GM21717 (cell line): ENCODE results near the gene RNU7-1.

Experiments
- ATAC-seq: cut with Tn5 transposase; IDR thresholded peaks from one replicate; pipeline ENCODE4 v1.9.1; 2021; ENCODE audit warnings: mild to moderate bottlenecking, moderate library complexity; ENCODE audit not compliant: unreplicated experiment

RNU7-1 gene

DNA sequence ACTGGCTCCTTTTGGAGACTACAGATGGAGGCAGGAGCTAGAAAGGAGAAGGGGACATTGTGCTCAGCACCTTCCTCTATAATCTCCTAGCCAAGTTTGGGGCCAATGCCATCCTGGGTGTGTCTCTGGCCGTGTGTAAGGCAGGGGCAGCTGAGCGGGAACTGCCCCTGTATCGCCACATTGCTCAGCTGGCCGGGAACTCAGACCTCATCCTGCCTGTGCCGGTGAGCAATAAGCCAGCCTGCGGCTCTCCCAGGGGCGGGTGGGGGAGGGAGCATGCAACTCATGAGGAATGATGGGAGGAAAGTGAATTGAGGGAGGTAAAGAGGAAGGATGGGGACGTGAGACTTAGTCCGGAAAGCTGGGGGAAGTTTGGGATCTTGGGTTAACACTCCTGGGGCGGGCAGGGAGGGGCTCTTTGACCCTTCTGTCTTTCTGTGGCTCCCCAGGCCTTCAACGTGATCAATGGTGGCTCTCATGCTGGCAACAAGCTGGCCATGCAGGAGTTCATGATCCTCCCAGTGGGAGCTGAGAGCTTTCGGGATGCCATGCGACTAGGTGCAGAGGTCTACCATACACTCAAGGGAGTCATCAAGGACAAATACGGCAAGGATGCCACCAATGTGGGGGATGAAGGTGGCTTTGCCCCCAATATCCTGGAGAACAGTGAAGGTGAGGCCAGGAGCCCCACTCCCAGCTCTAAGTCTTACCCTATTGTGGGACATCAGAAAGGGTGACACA, 26.0 kb upstream of the RNU7-1 start:
- no peak for ATAC-seq

DNA sequence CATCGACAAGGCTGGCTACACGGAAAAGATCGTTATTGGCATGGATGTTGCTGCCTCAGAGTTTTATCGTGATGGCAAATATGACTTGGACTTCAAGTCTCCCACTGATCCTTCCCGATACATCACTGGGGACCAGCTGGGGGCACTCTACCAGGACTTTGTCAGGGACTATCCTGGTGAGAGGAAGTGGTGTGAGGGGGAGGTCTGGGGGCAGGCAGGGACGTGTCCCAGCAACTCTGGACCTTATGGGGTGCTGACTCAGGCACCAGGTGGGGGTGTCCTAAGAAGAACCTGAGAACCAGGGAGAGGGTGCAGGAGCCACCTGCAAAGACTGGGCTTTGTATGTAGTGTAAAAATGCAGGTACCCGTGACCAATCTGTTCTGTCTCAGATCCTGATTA, 24.0 kb upstream of the RNU7-1 start:
- ATAC-seq = no peak

DNA sequence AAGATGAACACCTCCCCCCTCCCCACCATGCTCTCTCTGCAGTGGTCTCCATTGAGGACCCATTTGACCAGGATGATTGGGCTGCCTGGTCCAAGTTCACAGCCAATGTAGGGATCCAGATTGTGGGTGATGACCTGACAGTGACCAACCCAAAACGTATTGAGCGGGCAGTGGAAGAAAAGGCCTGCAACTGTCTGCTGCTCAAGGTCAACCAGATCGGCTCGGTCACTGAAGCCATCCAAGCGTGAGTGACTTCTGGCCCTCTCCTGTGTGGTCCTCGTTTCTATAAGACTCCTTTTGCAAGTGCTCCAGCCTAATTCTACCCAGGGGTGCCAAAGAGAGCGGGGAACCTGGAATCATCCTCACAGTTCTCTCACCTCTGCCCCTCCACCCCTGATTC, 22.1 kb upstream of the RNU7-1 start:
- ATAC-seq = no peak

DNA sequence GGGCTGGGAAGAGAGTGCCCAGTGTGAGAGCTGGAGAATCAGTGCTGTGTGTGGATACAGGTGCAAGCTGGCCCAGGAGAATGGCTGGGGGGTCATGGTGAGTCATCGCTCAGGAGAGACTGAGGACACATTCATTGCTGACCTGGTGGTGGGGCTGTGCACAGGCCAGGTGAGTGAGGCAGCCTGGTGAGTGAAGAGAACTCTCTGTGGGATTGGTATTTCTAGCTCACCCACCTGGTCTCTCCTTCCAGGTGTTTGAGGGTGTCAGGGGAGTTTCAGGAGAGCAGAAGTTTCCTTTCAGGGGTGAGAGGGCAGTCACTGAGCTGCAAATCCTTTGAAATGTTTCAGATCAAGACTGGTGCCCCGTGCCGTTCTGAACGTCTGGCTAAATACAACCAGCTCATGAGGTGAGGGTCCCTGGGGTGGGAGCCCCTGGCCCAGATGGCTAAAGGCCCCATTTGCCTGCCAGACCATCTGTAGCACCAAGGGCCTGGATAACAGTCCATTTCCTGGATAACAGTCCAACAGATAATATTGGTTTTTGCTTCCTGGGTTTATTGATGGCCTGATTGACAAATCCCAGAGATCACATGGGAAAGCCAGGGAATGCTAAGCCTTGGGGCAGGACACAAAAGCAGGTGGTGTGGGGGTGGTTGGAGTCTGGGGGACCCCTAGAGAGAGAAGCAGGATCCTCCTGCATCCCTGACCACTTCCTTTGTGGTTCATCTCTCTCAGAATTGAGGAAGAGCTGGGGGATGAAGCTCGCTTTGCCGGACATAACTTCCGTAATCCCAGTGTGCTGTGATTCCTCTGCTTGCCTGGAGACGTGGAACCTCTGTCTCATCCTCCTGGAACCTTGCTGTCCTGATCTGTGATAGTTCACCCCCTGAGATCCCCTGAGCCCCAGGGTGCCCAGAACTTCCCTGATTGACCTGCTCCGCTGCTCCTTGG, 21.3 kb upstream of the RNU7-1 start:
- no peak for ATAC-seq

DNA sequence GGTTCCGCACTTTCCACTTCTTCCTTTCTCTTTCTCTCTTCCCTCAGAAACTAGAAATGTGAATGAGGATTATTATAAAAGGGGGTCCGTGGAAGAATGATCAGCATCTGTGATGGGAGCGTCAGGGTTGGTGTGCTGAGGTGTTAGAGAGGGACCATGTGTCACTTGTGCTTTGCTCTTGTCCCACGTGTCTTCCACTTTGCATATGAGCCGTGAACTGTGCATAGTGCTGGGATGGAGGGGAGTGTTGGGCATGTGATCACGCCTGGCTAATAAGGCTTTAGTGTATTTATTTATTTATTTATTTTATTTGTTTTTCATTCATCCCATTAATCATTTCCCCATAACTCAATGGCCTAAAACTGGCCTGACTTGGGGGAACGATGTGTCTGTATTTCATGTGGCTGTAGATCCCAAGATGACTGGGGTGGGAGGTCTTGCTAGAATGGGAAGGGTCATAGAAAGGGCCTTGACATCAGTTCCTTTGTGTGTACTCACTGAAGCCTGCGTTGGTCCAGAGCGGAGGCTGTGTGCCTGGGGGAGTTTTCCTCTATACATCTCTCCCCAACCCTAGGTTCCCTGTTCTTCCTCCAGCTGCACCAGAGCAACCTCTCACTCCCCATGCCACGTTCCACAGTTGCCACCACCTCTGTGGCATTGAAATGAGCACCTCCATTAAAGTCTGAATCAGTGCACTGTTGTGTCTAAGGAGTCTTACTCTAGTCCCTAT, 20.4 kb upstream of the RNU7-1 start:
- no peak for ATAC-seq

DNA sequence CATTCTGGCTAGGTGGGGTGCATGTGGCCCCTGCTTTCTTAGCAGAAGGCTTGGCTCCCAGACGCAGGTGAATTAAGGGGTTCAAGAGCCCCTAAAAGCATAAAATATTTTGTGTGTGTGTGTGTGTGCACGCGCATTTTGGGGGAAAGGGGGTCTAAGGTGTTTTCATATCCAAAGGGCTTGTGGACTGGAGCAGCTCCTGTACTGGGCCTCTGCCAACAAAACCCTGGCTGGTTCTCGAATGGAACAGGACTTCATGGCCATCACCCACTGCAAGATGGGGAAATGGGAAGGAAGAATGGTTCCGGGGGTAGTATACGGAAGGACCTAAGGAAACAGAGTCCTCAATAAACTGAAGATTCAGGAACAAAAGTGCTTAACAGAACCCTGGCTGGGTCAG, 19.8 kb upstream of the RNU7-1 start:
- no peak for ATAC-seq

DNA sequence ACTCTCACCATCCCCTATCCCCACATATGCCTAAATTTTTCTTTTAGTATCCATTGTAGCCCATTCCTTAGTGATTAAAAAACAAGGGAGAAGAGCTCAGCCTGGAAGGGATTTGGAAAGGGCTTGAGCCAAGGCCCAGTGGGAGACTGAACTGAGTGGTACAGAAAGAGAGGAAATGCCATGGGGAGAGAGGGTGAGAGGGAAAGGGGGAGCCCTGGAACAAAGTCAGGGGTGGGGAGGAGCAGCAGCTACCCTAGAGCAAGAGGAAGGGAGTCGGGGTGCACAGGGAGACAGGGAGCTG, 18.4 kb upstream of the RNU7-1 start:
- no peak for ATAC-seq

DNA sequence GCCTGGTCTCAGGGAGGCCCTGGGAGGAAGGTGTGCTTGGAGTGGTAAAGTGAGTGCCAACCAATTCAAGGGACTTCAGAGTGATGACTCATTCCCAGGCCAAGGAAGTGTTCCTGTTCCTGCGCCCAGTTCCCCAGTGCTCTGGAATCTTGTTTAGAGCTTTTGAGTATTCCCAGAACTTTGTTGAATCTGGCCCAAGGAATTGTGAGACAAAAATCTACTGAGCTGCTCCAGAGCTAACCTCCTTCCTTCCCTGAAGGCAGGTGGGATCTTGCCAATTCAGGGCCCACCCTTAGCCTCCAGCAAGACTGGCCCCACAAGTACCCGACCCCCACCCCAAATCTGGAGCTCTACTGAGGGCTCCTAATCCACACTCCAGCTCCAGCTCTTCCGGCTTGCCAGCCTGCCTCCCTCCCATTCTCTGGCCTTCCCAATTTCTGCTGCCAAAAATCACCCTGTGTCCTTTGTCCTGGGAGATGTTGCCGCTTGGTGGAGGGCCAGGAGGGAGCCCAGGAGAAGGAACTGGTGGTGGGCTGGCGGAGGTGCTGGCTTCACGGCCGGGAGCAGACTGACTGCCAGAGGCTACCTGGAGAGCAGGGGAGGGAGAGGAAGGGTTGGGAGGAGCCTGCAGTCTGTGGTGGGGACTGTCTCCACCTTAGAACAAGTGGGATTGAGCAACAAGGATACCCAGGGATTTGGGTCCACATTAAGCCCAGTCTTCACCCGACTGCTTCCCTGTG, 17.9 kb upstream of the RNU7-1 start:
- ATAC-seq = no peak

DNA sequence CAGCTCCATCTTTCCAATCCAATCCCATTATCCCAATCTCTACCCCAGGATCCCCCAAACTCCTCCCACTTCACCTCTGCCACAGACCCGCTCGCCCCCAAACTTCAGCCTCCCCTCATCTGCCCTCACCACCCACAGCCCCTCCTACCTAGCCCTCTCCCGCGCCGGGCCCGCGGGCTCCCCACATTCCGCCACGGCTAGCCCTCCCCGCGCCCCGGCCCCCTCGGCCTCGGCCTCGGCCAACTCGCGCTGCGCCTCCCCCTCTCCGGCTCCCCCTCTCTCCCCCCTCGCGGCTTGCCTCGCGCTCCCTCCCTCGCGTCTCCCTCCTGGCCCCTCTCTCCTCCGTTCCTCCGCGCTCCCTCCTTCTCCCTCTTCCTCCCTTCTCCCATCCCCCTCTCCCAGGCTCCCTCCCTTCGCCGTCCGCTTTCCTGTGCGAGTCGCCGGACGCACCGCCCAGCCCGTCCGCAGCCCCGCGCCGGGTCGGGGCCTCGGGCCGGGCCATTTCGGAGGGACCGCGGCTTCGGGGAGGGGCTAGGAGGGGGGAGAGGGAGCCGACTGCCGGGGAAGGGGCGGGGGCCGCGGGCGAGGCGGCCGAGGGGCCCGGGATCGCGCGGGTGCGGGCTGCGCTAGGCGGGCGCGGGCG, 16.1 kb upstream of the RNU7-1 start, which contains the start of gene ATN1:
TSS of gene ATN1 (plus strand) at position 581 of the 643 bp plus-strand sequence. CDS start 6,043 bp downstream, outside the sequence.
- no peak for ATAC-seq

DNA sequence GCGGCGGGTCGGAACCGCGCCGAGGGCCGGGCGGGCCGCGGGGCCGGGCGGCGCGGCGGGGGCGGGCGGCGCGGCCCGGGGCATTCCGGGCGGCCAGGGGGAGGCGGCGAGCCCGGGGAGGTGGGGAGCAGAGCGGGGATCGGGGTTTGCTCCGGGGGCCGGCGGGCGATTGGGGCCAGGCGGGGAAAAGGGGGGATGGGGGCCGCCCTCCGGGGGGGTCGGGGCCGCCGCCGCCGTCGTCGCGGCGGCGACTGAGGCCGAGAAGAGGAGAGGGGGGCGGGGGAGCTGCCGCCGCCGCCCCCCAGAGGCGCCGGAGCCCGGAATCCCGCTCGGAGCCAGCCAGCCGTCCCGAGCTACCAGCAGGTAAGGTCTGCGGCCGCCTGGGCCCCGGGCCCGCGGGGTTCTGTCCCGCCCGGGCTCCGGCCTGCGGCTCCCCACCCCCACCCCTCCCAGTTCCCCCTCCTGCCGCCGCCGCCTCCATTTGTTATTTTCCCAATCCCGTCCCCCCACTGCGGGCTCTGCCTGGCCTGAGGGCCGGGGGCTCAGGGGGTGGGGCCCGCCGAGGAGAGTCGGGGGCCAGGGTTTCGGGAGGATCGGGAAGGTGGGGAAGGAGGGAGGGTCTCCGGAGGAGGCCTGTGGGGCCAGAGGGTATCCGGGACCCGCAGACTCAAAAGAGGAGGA, 15.5 kb upstream of the RNU7-1 start:
- no peak for ATAC-seq

DNA sequence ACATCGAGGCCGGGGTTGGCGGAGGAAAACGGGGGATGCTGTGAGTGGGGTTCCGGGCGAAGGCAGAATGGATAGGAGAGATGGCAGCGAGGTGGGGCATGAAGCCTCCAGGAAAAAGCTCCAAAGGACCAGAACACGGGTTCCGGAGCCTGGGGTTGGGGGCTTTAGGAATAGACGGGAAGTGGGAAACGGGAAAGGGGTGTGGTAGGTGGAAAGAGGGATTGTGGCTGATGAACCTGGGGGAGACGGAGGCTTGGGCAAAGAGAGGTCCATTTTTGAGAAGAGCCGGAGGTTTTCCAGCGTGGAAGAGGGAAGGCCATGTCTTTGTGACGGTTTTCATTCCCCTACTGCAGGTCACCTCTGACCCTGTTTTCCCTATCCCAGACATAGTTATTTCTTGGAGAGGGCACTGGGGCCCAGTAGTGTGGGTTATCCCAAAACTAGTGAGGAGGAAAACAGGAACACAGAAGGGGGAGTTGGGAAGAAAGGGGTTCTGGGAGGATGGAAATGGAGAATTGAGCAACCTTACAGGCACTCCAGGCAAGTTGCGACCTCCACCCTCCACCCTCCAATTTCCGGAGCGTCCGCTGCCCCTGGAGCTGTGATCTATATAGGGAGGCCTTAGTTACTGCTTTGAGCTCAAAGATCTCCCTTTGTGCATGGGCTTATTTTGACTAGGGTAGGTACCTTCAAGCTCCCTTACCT, 14.8 kb upstream of the RNU7-1 start:
- ATAC-seq = no peak

DNA sequence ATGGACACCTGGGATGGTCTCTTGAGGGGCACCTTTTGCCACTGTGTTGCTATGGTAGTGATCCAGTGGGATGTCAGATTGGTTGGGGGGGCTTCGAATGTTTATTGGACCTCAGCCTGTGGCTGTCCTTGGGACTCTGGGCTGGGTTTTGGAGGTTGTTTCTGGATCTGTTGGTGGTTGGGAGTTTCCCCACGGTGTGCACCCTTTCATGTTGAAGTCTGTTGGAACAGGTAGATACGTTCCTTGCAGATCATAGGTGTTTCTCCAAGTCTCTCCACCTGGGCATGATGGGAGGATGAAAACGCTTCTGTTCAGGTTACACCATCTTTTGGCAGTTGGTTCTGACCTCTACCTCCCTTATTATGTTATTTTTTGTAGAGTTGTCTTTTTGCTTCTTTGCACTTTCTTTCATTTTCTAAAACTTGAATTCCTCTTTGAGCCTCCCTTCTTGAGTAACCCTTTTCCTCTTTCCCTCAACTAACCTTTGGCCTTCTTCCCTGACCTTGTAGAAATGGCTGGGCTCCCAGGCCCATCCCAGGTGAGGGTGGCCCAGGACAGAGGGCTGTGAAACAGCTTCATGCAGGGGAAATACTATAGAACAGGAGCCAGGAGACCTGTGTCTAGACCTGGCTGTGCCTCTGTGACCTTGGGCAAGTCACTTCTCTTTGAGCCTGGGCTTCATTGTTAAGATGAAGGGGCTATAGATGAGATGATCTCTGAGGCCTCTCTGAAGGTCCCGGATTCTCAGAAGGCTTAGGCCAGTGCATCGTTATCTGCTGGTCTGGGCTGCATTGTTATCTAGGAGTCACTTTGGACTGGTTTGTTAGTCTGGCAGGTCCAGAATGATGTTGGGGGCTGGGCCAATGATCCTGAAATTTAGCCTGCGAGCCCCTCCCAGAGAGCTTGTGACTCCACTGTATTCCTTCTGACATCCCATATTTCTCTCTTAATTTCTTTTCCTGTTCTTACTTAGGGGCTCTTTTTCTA, 13.9 kb upstream of the RNU7-1 start:
- ATAC-seq = no peak

DNA sequence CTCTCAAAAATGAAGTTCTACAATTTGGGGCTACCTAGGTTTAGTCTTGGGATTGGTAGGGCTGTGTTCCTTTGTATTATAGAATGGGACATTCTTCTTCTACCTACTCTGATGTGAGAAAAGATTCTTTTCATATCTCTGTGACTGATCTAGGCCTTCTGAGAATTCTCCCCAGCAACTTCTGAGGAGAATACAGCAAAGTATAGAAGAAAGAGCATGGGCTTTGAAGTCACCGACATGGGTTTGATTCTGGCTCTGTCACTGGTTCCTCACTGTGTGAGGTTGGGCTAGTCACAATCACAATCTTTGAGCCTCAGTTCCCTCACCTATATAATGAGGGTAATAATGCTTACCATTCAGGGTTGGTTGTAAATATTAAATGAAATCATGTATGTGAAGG, 10.8 kb upstream of the RNU7-1 start:
- no peak for ATAC-seq

DNA sequence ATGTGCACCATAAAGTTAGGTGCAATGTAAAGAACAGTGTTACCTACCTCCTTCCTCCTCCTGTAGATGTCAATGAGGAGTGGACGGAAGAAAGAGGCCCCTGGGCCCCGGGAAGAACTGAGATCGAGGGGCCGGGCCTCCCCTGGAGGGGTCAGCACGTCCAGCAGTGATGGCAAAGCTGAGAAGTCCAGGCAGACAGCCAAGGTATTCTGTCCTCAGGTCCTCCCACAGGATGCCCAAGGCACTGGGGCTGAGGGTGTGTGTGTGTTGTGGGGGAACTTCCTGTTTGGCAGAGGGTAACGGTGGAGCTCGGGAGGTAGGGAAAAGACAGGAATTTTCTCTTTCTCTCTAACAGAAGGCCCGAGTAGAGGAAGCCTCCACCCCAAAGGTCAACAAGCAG, 9.5 kb upstream of the RNU7-1 start:
- no peak for ATAC-seq

DNA sequence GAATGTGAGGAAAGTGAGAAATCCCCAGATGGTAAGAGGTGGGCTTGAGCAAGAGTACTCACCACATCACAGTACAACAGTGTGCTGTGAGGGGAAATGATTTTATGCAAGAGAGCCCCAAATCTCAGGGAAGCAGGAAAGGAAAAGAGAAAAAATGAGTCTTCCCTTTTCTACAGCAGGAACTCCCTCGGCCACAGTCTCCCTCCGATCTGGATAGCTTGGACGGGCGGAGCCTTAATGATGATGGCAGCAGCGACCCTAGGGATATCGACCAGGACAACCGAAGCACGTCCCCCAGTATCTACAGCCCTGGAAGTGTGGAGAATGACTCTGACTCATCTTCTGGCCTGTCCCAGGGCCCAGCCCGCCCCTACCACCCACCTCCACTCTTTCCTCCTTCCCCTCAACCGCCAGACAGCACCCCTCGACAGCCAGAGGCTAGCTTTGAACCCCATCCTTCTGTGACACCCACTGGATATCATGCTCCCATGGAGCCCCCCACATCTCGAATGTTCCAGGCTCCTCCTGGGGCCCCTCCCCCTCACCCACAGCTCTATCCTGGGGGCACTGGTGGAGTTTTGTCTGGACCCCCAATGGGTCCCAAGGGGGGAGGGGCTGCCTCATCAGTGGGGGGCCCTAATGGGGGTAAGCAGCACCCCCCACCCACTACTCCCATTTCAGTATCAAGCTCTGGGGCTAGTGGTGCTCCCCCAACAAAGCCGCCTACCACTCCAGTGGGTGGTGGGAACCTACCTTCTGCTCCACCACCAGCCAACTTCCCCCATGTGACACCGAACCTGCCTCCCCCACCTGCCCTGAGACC, 8.0 kb upstream of the RNU7-1 start:
- ATAC-seq = no peak

DNA sequence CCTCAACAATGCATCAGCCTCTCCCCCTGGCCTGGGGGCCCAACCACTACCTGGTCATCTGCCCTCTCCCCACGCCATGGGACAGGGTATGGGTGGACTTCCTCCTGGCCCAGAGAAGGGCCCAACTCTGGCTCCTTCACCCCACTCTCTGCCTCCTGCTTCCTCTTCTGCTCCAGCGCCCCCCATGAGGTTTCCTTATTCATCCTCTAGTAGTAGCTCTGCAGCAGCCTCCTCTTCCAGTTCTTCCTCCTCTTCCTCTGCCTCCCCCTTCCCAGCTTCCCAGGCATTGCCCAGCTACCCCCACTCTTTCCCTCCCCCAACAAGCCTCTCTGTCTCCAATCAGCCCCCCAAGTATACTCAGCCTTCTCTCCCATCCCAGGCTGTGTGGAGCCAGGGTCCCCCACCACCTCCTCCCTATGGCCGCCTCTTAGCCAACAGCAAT, 7.4 kb upstream of the RNU7-1 start:
- ATAC-seq = no peak
